ENCODE results near the gene ALDH16A1.
"Not testable (repeated sequence)": the region's sequence is repeated elsewhere in the genome, so short reads cannot be mapped to it uniquely, and the experiment has no call there.

ALDH16A1 gene

GRCh38 chr19:49468746-49469447, 15.9 kb downstream of the ALDH16A1 start:
- DNase-seq = peak; percentile 48

GRCh38 chr19:49469828-49470614, 17.0 kb downstream of the ALDH16A1 start:
- DNase-seq = no peak

GRCh38 chr19:49470615-49470978, 17.6 kb downstream of the ALDH16A1 start:
- DNase-seq = no peak

- no peak for DNase-seq
Observed at GRCh38 chr19:49472936-49473335, 19.9 kb downstream of the ALDH16A1 start.

- not testable (repeated sequence) for DNase-seq
Observed at GRCh38 chr19:49473501-49473867, 20.5 kb downstream of the ALDH16A1 start.

GRCh38 chr19:49473868-49474541, 21.0 kb downstream of the ALDH16A1 start, which contains the start of gene FLT3LG:
Gene FLT3LG, plus strand, starts transcription at chr19:49474215. Its CDS starts 425 bp downstream, at chr19:49474640.
- peak; percentile 82 for DNase-seq

GRCh38 chr19:49474542-49474924, 21.5 kb downstream of the ALDH16A1 start:
- peak; percentile 56 for DNase-seq

- DNase-seq = no peak
Observed at GRCh38 chr19:49475191-49475917, 22.3 kb downstream of the ALDH16A1 start.

GRCh38 chr19:49475995-49476880, 23.2 kb downstream of the ALDH16A1 start:
- peak; percentile 89 for DNase-seq

GRCh38 chr19:49479975-49480628, 27.1 kb downstream of the ALDH16A1 start:
- no peak for DNase-seq

GRCh38 chr19:49481020-49481683, 28.1 kb downstream of the ALDH16A1 start:
- no peak for DNase-seq

- no peak for DNase-seq
Observed at GRCh38 chr19:49486232-49486631, 33.2 kb downstream of the ALDH16A1 start.

GRCh38 chr19:49486710-49487276, 33.8 kb downstream of the ALDH16A1 start:
- no peak for DNase-seq

- peak; percentile 100 for DNase-seq
Observed at GRCh38 chr19:49487277-49488045, 34.4 kb downstream of the ALDH16A1 start, which contains the start of gene RPL13A. Gene RPL13A, plus strand, starts transcription at chr19:49487608. Its CDS starts 22 bp downstream, at chr19:49487630.

GRCh38 chr19:49488046-49488862, 35.2 kb downstream of the ALDH16A1 start:
- DNase-seq = peak; percentile 48

- DNase-seq = no peak
Observed at GRCh38 chr19:49488863-49489537, 36.0 kb downstream of the ALDH16A1 start.

GRCh38 chr19:49489601-49490167, 36.7 kb downstream of the ALDH16A1 start:
- no peak for DNase-seq

Measured in eye (tissue), 1 donor.